HepG2 (cell line): ENCODE measurements around the gene ADARB2. TPM values are rescaled to one million over a fixed set of nuclear protein-coding genes. Genes with fewer than 3 reads are reported as not detected.

Experiments
- ATAC-seq: fragments of 200-7000 bp; cut with Tn5 transposase; 3 replicates; pipeline ENCODE4 v1.9.1; 2020; ENCODE audit warnings: mild to moderate bottlenecking, moderate library complexity
- BruUV-seq: library from RNA; stranded (reverse); fragments of 400-500 nt; replicated peaks from 2 replicates; lab custom pipeline; 2021; lab: Mats Ljungman, UMichigan
- CTCF ChIA-PET: fragments of 300-600 bp; formaldehyde crosslinking; extraction: SDS; loops from one replicate; lab custom pipeline; 2021; ENCODE audit warnings: low total read pairs, inconsistent platforms, low intra/inter-chr PET ratio; lab: Yijun Ruan, JAX
- POLR2A ChIA-PET: fragments of 350-600 bp; sonication (Branson Sonifier 250); formaldehyde crosslinking; loops from one replicate; lab custom pipeline; 2020; ENCODE audit warnings: antibody characterized with exemption, inconsistent platforms; lab: Yijun Ruan, JAX
- DNase-seq: peaks from one replicate; pipeline ENCODE4 v3.0.0-alpha.2; 2015; ENCODE audit warnings: low spot score
- FAIRE-seq: peaks from 3 replicates; lab custom pipeline; 2011; peaks lifted over from hg19 to GRCh38; lab: Jason Lieb, UNC
- H2AFZ ChIP-seq: one replicate; pipeline ENCODE4 v1.6.1; 2011; ENCODE audit warnings: low read length, inconsistent platforms
- H3K27ac ChIP-seq: fragments of 300-600 bp; 3 replicates; pipeline ENCODE4 v1.8.0; 2011; ENCODE audit warnings: mixed run types, mild to moderate bottlenecking, mixed read lengths, low read length, inconsistent platforms; ENCODE audit not compliant: insufficient read depth; ENCODE audit errors: extremely low read length
- H3K27me3 ChIP-seq, 2 experiments: fragments of 200-600 bp in 1 of 2; 2 replicates in 1 of 2; 3 replicates in 1 of 2; pipeline versions ENCODE4 v1.6.0 to v1.8.0; 2011; ENCODE audit warnings: low read length in 2 of 2, mild to moderate bottlenecking in 2 of 2, moderate library complexity in 2 of 2, inconsistent platforms in 1 of 2; ENCODE audit not compliant: insufficient read depth in 2 of 2, control insufficient read depth in 1 of 2
- H3K36me3 ChIP-seq, 2 experiments: fragments of 200-600 bp in 1 of 2; replicated peaks in 1 of 2; 2 replicates in 1 of 2; 3 replicates in 1 of 2; pipeline versions ENCODE4 v1.5.1 to v1.8.0; 2011; ENCODE audit warnings: low read length in 2 of 2, inconsistent platforms in 1 of 2; ENCODE audit not compliant: insufficient read depth in 2 of 2, control insufficient read depth in 1 of 2
- H3K4me1 ChIP-seq: 2 replicates; pipeline ENCODE4 v1.5.1; 2012; ENCODE audit warnings: low read length, inconsistent platforms; ENCODE audit not compliant: insufficient read depth
- H3K4me2 ChIP-seq: 2 replicates; pipeline ENCODE4 v1.6.0; 2011; ENCODE audit warnings: low read depth, low read length, inconsistent platforms
- H3K4me3 ChIP-seq, 3 experiments: fragments of 200-600 bp in 1 of 3; sonication (generic), shearing (Covaris generic) in 1 of 3; replicated peaks in 1 of 3; 2 replicates each; pipeline ENCODE4 v1.5.1; 2011 to 2016; ENCODE audit warnings: low read length in 3 of 3, inconsistent platforms in 2 of 3, low read depth in 2 of 3, mild to moderate bottlenecking in 2 of 3, control low read depth in 1 of 3, mixed read lengths in 1 of 3; ENCODE audit not compliant: insufficient read depth in 1 of 3
- H3K79me2 ChIP-seq: one replicate; pipeline ENCODE4 v1.6.1; 2011; ENCODE audit warnings: low read length, inconsistent platforms; ENCODE audit not compliant: insufficient read depth
- H3K9ac ChIP-seq: 2 replicates; pipeline ENCODE4 v1.6.0; 2011; ENCODE audit warnings: mild to moderate bottlenecking, low read depth, low read length, inconsistent platforms; ENCODE audit not compliant: insufficient read depth
- H3K9me3 ChIP-seq: 2 replicates; pipeline ENCODE4 v1.5.1; 2012; ENCODE audit warnings: mild to moderate bottlenecking, low read length
- H4K20me1 ChIP-seq: 2 replicates; pipeline ENCODE4 v1.6.0; 2011; ENCODE audit warnings: inconsistent platforms, mild to moderate bottlenecking, low read length, moderate library complexity; ENCODE audit not compliant: insufficient read depth
- CCDC6 ChIP-seq: sonication (generic); formaldehyde crosslinking; IDR thresholded peaks from 2 replicates; pipeline ENCODE4 v1.8.1; 2022; ENCODE audit warnings: mild to moderate bottlenecking, missing genetic modification reagents, moderate library complexity
- EED ChIP-seq: sonication (generic); formaldehyde crosslinking; IDR thresholded peaks from 2 replicates; pipeline ENCODE4 v1.5.0; 2020; ENCODE audit warnings: mild to moderate bottlenecking, missing genetic modification reagents
- GMEB2 ChIP-seq: IDR thresholded peaks from 2 replicates; pipeline ENCODE4 v1.6.1; 2016; ENCODE audit warnings: missing biosample characterization, missing genetic modification reagents, low read depth
- RNF2 ChIP-seq: fragments of 450-650 bp; conservative IDR thresholded peaks from 2 replicates; pipeline ENCODE4 v1.6.1; 2016; ENCODE audit warnings: low read depth
- SIX1 ChIP-seq: sonication (generic); formaldehyde crosslinking; IDR thresholded peaks from 2 replicates; pipeline ENCODE4 v1.4.0; 2020; ENCODE audit warnings: missing genetic modification reagents, borderline replicate concordance
- STAT6 ChIP-seq: sonication (generic); formaldehyde crosslinking; IDR thresholded peaks from 2 replicates; pipeline ENCODE4 v1.4.0; 2020; ENCODE audit warnings: missing genetic modification reagents, mild to moderate bottlenecking, borderline replicate concordance
- ZNF10 ChIP-seq: sonication (generic); formaldehyde crosslinking; IDR thresholded peaks from 2 replicates; pipeline ENCODE4 v1.4.0; 2020; ENCODE audit warnings: mild to moderate bottlenecking, low read depth, missing genetic modification reagents, borderline replicate concordance
- ZNF432 ChIP-seq: sonication (generic); formaldehyde crosslinking; IDR thresholded peaks from 2 replicates; pipeline ENCODE4 v1.5.0; 2020; ENCODE audit warnings: missing genetic modification reagents, mild to moderate bottlenecking, borderline replicate concordance
- whole genome bisulfite sequencing: methylation state at CpG from one replicate; pipeline ENCODE4 v1.1.6; 2017; ENCODE audit warnings: low lambda C conversion rate; 5-methylcytosine and 5-hydroxymethylcytosine counted together
- in situ Hi-C: cut with HindIII; loops from 2 replicates; pipeline ENCODE4 v1.10.0; 2017; ENCODE audit warnings: low pct_unique_long_range_greater_than_20kb; ENCODE audit not compliant: extremely low pct_ligation_motif_present
- intact Hi-C: fragments of 100-400 bp; cut with micrococcal nuclease; formaldehyde crosslinking; loops from one replicate; pipeline ENCODE4 v1.10.0; 2022; ENCODE audit not compliant: unreplicated experiment
- polyA plus RNA-seq, 8 experiments: library from polyadenylated mRNA; depleted of rRNA in 3 of 8; stranded (reverse) in 7 of 8; unstranded in 1 of 8; fragments of >200 nt; fragmentation: Illumina TruSeq in 4 of 8; extraction: Trizol in 4 of 8; gene quantifications; 2 replicates each; pipeline versions ENCODE4 v1.2.1 to v1.2.3, GENCODE V29; 2011 to 2016; ENCODE audit warnings: low read depth in 4 of 8, missing spikeins in 1 of 8, mixed read lengths in 1 of 8; ENCODE audit not compliant: insufficient read depth in 1 of 8
- total RNA-seq, 5 experiments: library from RNA; depleted of rRNA; stranded (reverse); fragments of >200 nt; fragmentation: Illumina TruSeq; extraction: Trizol; gene quantifications; 2 replicates each; pipeline ENCODE4 v1.2.3, GENCODE V29; 2016; ENCODE audit warnings: low read depth in 1 of 5
- TF ChIP-seq, protein P1 (sequence below): sonication (generic); formaldehyde crosslinking; IDR thresholded peaks from 2 replicates; pipeline ENCODE4 v1.4.0; 2020; ENCODE audit warnings: mild to moderate bottlenecking, missing genetic modification reagents, borderline replicate concordance

The ADARB2 gene
- total and polyA plus RNA-seq, 2 of the 13 experiments (the other 11 are each of a cell fraction or from before 2014, with no cell fraction given), result not detected

GRCh38 chr10:1348773-1349050 is 388.6 kb downstream of the ADARB2 start:
- no TSS peak for BruUV-seq
- Histone ChIP-seq H2AFZ (no peak overlapping the region), H3K9me3 (no peaks in the 10 kb centered on the region), H3K4me1 (no peaks in the 10 kb centered on the region), H3K27me3 (peaks cover 4 to 64% of the 10 kb centered on the region in 2 experiments; a peak in 4 of 5 replicates), H3K9ac (no peak overlapping the region), H3K36me3 (no peaks in the 10 kb centered on the region), H3K4me3 (no peak overlapping the region), H3K27ac (no peak overlapping the region), H3K79me2 (no peaks in the 10 kb centered on the region), H3K4me2 (no peak overlapping the region), H4K20me1 (no peaks in the 10 kb centered on the region)
- no peak for FAIRE-seq
- WGBS, result 13% methylated on average over 4 of the region's 5 CpGs
- in situ Hi-C loops (no loop called here), intact Hi-C loops (no loop called here)
- ChIA-PET POLR2A (no interaction called here), CTCF (no interaction called here)
- no peak for ATAC-seq
- no peak for DNase-seq
- TF ChIP-seq CCDC6, result no peak
- no peak for TF ChIP-seq GMEB2 (CRISPR knock-in tag)
- no peak for TF ChIP-seq STAT6
- no peak for TF ChIP-seq SIX1 (CRISPR knock-in tag)
- no peak for TF ChIP-seq RNF2
- TF ChIP-seq, protein P1, sequence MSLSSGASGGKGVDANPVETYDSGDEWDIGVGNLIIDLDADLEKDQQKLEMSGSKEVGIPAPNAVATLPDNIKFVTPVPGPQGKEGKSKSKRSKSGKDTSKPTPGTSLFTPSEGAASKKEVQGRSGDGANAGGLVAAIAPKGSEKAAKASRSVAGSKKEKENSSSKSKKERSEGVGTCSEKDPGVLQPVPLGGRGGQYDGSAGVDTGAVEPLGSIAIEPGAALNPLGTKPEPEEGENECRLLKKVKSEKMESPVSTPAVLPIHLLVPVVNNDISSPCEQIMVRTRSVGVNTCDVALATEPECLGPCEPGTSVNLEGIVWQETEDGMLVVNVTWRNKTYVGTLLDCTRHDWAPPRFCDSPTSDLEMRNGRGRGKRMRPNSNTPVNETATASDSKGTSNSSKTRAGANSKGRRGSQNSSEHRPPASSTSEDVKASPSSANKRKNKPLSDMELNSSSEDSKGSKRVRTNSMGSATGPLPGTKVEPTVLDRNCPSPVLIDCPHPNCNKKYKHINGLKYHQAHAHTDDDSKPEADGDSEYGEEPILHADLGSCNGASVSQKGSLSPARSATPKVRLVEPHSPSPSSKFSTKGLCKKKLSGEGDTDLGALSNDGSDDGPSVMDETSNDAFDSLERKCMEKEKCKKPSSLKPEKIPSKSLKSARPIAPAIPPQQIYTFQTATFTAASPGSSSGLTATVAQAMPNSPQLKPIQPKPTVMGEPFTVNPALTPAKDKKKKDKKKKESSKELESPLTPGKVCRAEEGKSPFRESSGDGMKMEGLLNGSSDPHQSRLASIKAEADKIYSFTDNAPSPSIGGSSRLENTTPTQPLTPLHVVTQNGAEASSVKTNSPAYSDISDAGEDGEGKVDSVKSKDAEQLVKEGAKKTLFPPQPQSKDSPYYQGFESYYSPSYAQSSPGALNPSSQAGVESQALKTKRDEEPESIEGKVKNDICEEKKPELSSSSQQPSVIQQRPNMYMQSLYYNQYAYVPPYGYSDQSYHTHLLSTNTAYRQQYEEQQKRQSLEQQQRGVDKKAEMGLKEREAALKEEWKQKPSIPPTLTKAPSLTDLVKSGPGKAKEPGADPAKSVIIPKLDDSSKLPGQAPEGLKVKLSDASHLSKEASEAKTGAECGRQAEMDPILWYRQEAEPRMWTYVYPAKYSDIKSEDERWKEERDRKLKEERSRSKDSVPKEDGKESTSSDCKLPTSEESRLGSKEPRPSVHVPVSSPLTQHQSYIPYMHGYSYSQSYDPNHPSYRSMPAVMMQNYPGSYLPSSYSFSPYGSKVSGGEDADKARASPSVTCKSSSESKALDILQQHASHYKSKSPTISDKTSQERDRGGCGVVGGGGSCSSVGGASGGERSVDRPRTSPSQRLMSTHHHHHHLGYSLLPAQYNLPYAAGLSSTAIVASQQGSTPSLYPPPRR, result no peak
- no peak for TF ChIP-seq EED (CRISPR knock-in tag)
- TF ChIP-seq ZNF10 (CRISPR knock-in tag), result no peak
- TF ChIP-seq ZNF432 (CRISPR knock-in tag), result no peak
